HepG2 (cell line): ENCODE results near the gene TCAP. TPM values are rescaled to one million over a fixed set of nuclear protein-coding genes. Genes with fewer than 3 reads are reported as not detected.
A peak's percentile ranks its signal among the peaks of the same experiment; 100 is the strongest.

Experiments used
- ATF7 ChIP-seq, 2 experiments: fragments of 450-650 bp in 1 of 2; sonication (generic) in 1 of 2; formaldehyde crosslinking in 1 of 2; IDR thresholded peaks; 2 replicates each; pipeline versions ENCODE4 v1.4.0 to v1.6.1; 2016 to 2020; ENCODE audit warnings: antibody characterized with exemption in 1 of 2, mild to moderate bottlenecking in 1 of 2, missing genetic modification reagents in 1 of 2
- BCLAF1 ChIP-seq: fragments of 450-650 bp; IDR thresholded peaks from 2 replicates; pipeline ENCODE4 v1.6.1; 2017; ENCODE audit warnings: mild to moderate bottlenecking
- DZIP1 ChIP-seq: sonication (generic); formaldehyde crosslinking; IDR thresholded peaks from 2 replicates; pipeline ENCODE4 v1.5.0; 2020; ENCODE audit warnings: mild to moderate bottlenecking, missing genetic modification reagents
- E2F1 ChIP-seq: sonication (generic); formaldehyde crosslinking; IDR thresholded peaks from 2 replicates; pipeline ENCODE4 v1.5.0; 2020; ENCODE audit warnings: missing genetic modification reagents
- GLI4 ChIP-seq: sonication (generic); formaldehyde crosslinking; IDR thresholded peaks from 2 replicates; pipeline ENCODE4 v1.5.1; 2020; ENCODE audit warnings: missing genetic modification reagents, mild to moderate bottlenecking, moderate library complexity, borderline replicate concordance
- HMG20A ChIP-seq: IDR thresholded peaks from 2 replicates; pipeline ENCODE4 v1.6.1; 2016; ENCODE audit warnings: borderline replicate concordance
- HMG20B ChIP-seq: conservative IDR thresholded peaks from 2 replicates; pipeline ENCODE4 v1.6.1; 2016; ENCODE audit warnings: missing genetic modification reagents, missing compliant biosample characterization
- IRF1 ChIP-seq: sonication (generic); formaldehyde crosslinking; IDR thresholded peaks from 2 replicates; pipeline ENCODE4 v1.4.0; 2020; ENCODE audit warnings: low read depth, mild to moderate bottlenecking, missing genetic modification reagents
- KLF13 ChIP-seq: sonication (generic); formaldehyde crosslinking; IDR thresholded peaks from 2 replicates; pipeline ENCODE4 v1.4.0; 2020; ENCODE audit warnings: mild to moderate bottlenecking, missing genetic modification reagents
- MAFK ChIP-seq, 2 experiments: IDR thresholded peaks in 1 of 2; conservative IDR thresholded peaks in 1 of 2; 2 replicates each; pipeline ENCODE4 v1.6.1; 2011; ENCODE audit warnings: improper control_type of control experiment in 2 of 2, low read length in 2 of 2
- MYNN ChIP-seq: sonication (generic); formaldehyde crosslinking; IDR thresholded peaks from 2 replicates; pipeline ENCODE4 v1.4.0; 2020; ENCODE audit warnings: mild to moderate bottlenecking, low read depth, missing genetic modification reagents
- ZNF101 ChIP-seq: sonication (generic); formaldehyde crosslinking; IDR thresholded peaks from 2 replicates; pipeline ENCODE4 v1.4.0; 2020; ENCODE audit warnings: mild to moderate bottlenecking, low read depth, missing genetic modification reagents, borderline replicate concordance
- ZNF207 ChIP-seq: fragments of 450-650 bp; IDR thresholded peaks from 2 replicates; pipeline ENCODE4 v1.6.1; 2016; ENCODE audit warnings: antibody characterized with exemption, borderline replicate concordance
- polyA plus RNA-seq, 8 experiments: library from polyadenylated mRNA; depleted of rRNA in 3 of 8; stranded (reverse) in 7 of 8; unstranded in 1 of 8; fragments of >200 nt; fragmentation: Illumina TruSeq in 4 of 8; extraction: Trizol in 4 of 8; gene quantifications; 2 replicates each; pipeline versions ENCODE4 v1.2.1 to v1.2.3, GENCODE V29; 2011 to 2016; ENCODE audit warnings: low read depth in 4 of 8, missing spikeins in 1 of 8, mixed read lengths in 1 of 8; ENCODE audit not compliant: insufficient read depth in 1 of 8
- total RNA-seq, 5 experiments: library from RNA; depleted of rRNA; stranded (reverse); fragments of >200 nt; fragmentation: Illumina TruSeq; extraction: Trizol; gene quantifications; 2 replicates each; pipeline ENCODE4 v1.2.3, GENCODE V29; 2016; ENCODE audit warnings: low read depth in 1 of 5

Gene TCAP
- total and polyA plus RNA-seq, 2 of the 13 experiments (the other 11 are each of a cell fraction or from before 2014, with no cell fraction given), result 0.24 to 0.65 TPM

GRCh38 chr17:39667945-39668924, 3.1 kb downstream of the TCAP start, which contains the start of gene PNMT (continued):
- TF ChIP-seq DZIP1 (CRISPR knock-in tag), result peak; percentile 92; the same call in 1 of the 2 replicates
- TF ChIP-seq HMG20B, result no peak
- no peak for TF ChIP-seq ZNF101 (CRISPR knock-in tag)
- TF ChIP-seq GLI4, result peak; percentile 59; the same call in 1 of the 2 replicates
- no peak for TF ChIP-seq E2F1 (CRISPR knock-in tag)
- peak; percentile 83; the same call in 1 of the 2 replicates for TF ChIP-seq KLF13 (CRISPR knock-in tag)
- no peak for TF ChIP-seq ATF7 (IDR thresholded peaks at IDR 0.05)
- no peak for TF ChIP-seq ATF7 (CRISPR knock-in tag; IDR thresholded peaks at IDR 0.05)
- TF ChIP-seq MYNN (CRISPR knock-in tag), result peak; percentile 84; the same call in 1 of the 2 replicates
- TF ChIP-seq IRF1 (CRISPR knock-in tag), result no peak
- TF ChIP-seq MAFK (conservative IDR thresholded peaks at IDR 0.05 in 1 of 2, IDR thresholded peaks at IDR 0.05 in 1 of 2; ENCODE audit: low read length in 2 of 2), result no peak
- no peak for TF ChIP-seq ZNF207
- TF ChIP-seq HMG20A (CRISPR knock-in tag), result no peak
- TF ChIP-seq BCLAF1, result no peak
